H1 (cell line): ENCODE data around the gene PKNOX1. TPM values are rescaled to one million over a fixed set of nuclear protein-coding genes. Genes with fewer than 3 reads are reported as not detected.
A peak's percentile ranks its signal among the peaks of the same experiment; 100 is the strongest.

Experiments used
- CTCF ChIA-PET: fragments of 300-600 bp; sonication (Branson Sonifier 250); formaldehyde crosslinking; loops from one replicate; lab custom pipeline; 2021; ENCODE audit not compliant: partially characterized antibody; lab: Charles Lee
- POLR2A ChIA-PET: fragments of 300-600 bp; sonication (Branson Sonifier 250); formaldehyde crosslinking; loops from one replicate; lab custom pipeline; 2021; ENCODE audit warnings: inconsistent platforms; ENCODE audit not compliant: partially characterized antibody; lab: Charles Lee
- DNase-seq, 2 experiments: peaks; one replicate each; pipeline versions ENCODE4 v3.0.0 to v3.0.0-alpha.2; 2010 to 2022; ENCODE audit warnings: low spot score in 2 of 2, low read depth in 1 of 2, mixed read lengths in 1 of 2
- FAIRE-seq: peaks from 2 replicates; lab custom pipeline; 2011; peaks lifted over from hg19 to GRCh38; lab: Jason Lieb, UNC
- H2AFZ ChIP-seq: 2 replicates; pipeline ENCODE4 v1.8.1; 2012; ENCODE audit warnings: low read length, inconsistent platforms
- H2AK5ac ChIP-seq: 2 replicates; pipeline ENCODE4 v1.6.1; 2013; ENCODE audit warnings: low read depth, low read length
- H2BK120ac ChIP-seq: replicated peaks from 2 replicates; pipeline ENCODE3; 2013; ENCODE audit warnings: low read depth, low read length, inconsistent platforms
- H2BK12ac ChIP-seq: 2 replicates; pipeline ENCODE4 v1.6.1; 2013; ENCODE audit warnings: low read depth, low read length
- H2BK15ac ChIP-seq: 2 replicates; pipeline ENCODE4 v1.6.1; 2013; ENCODE audit warnings: low read length
- H2BK20ac ChIP-seq: 2 replicates; pipeline ENCODE4 v1.6.1; 2013; ENCODE audit warnings: low read length
- H2BK5ac ChIP-seq: 2 replicates; pipeline ENCODE4 v1.6.1; 2013; ENCODE audit warnings: low read depth, low read length
- H3K14ac ChIP-seq: 2 replicates; pipeline ENCODE4 v1.6.1; 2013; ENCODE audit warnings: inconsistent platforms; ENCODE audit not compliant: insufficient read length
- H3K18ac ChIP-seq: 2 replicates; pipeline ENCODE4 v1.6.1; 2013; ENCODE audit warnings: low read length; ENCODE audit errors: extremely low read depth
- H3K23ac ChIP-seq: 2 replicates; pipeline ENCODE4 v1.6.1; 2013; ENCODE audit warnings: inconsistent platforms; ENCODE audit not compliant: insufficient read length
- H3K23me2 ChIP-seq: 2 replicates; pipeline ENCODE4 v1.6.1; 2013; ENCODE audit warnings: low read depth, low read length
- H3K27ac ChIP-seq: 2 replicates; pipeline ENCODE4 v1.6.1; 2011; ENCODE audit warnings: low read depth, low read length, inconsistent platforms
- H3K27me3 ChIP-seq, 4 experiments: replicated peaks in 1 of 4; 1 replicate in 1 of 4; 2 replicates in 3 of 4; pipeline versions ENCODE4 v1.6.1 to v1.8.1; 2011 to 2013; ENCODE audit warnings: low read length in 3 of 4, mild to moderate bottlenecking in 3 of 4, inconsistent platforms in 2 of 4, mixed read lengths in 2 of 4, moderate library complexity in 1 of 4; ENCODE audit not compliant: control insufficient read depth in 3 of 4, insufficient read depth in 3 of 4; ENCODE audit errors: extremely low read depth in 1 of 4
- H3K36me3 ChIP-seq, 4 experiments: 2 replicates each; pipeline versions ENCODE4 v1.6.1 to v1.8.1; 2011 to 2013; ENCODE audit warnings: mild to moderate bottlenecking in 4 of 4, low read length in 3 of 4, moderate library complexity in 2 of 4, control low read depth in 1 of 4, inconsistent platforms in 1 of 4; ENCODE audit not compliant: insufficient read depth in 4 of 4, control insufficient read depth in 2 of 4
- H3K4ac ChIP-seq: replicated peaks from 2 replicates; pipeline ENCODE3; 2013; ENCODE audit warnings: low read length, low read depth, mixed read lengths, inconsistent platforms; ENCODE audit not compliant: insufficient read length
- H3K4me1 ChIP-seq, 4 experiments: replicated peaks in 1 of 4; 1 replicate in 1 of 4; 2 replicates in 3 of 4; pipeline versions ENCODE4 v1.6.1 to v1.8.1; 2011 to 2013; ENCODE audit warnings: low read length in 3 of 4, inconsistent platforms in 2 of 4, mixed read lengths in 1 of 4; ENCODE audit not compliant: insufficient read depth in 4 of 4, control insufficient read depth in 3 of 4
- H3K4me2 ChIP-seq, 2 experiments: 2 replicates each; pipeline versions ENCODE4 v1.6.1 to v1.8.1; 2011 to 2013; ENCODE audit warnings: low read depth in 2 of 2, low read length in 2 of 2, control low read depth in 1 of 2, inconsistent platforms in 1 of 2, mild to moderate bottlenecking in 1 of 2; ENCODE audit not compliant: insufficient read depth in 1 of 2
- H3K4me3 ChIP-seq, 4 experiments: fragments of 200-600, 300-600 bp in 1 of 4; sonication (generic), shearing (Covaris generic), sonication (Bioruptor Twin) in 1 of 4; 2 replicates each; pipeline versions ENCODE4 v1.5.1 to v1.8.1; 2011 to 2016; ENCODE audit warnings: low read length in 4 of 4, low read depth in 3 of 4, control low read depth in 2 of 4, inconsistent platforms in 2 of 4, mild to moderate bottlenecking in 2 of 4, mixed read lengths in 1 of 4, moderate library complexity in 1 of 4; ENCODE audit not compliant: insufficient read depth in 2 of 4; ENCODE audit errors: extremely low read depth in 1 of 4
- H3K56ac ChIP-seq: replicated peaks from 2 replicates; pipeline ENCODE3; 2013; ENCODE audit warnings: low read depth, mild to moderate bottlenecking, mixed read lengths, low read length, inconsistent platforms; ENCODE audit not compliant: insufficient read length
- H3K79me1 ChIP-seq: 2 replicates; pipeline ENCODE4 v1.6.1; 2013; ENCODE audit warnings: low read depth, low read length, control low read depth
- H3K79me2 ChIP-seq, 2 experiments: 2 replicates each; pipeline versions ENCODE4 v1.6.1 to v1.8.1; 2012 to 2013; ENCODE audit warnings: low read length in 2 of 2, mild to moderate bottlenecking in 2 of 2, inconsistent platforms in 1 of 2; ENCODE audit not compliant: insufficient read depth in 2 of 2, control insufficient read depth in 1 of 2
- H3K9ac ChIP-seq, 4 experiments: replicated peaks in 1 of 4; 1 replicate in 1 of 4; 2 replicates in 3 of 4; pipeline versions ENCODE4 v1.6.1 to v1.8.1; 2011 to 2013; ENCODE audit warnings: low read depth in 3 of 4, low read length in 3 of 4, control low read depth in 2 of 4, mild to moderate bottlenecking in 2 of 4, moderate library complexity in 2 of 4, inconsistent platforms in 1 of 4; ENCODE audit errors: extremely low read depth in 1 of 4
- H3K9me3 ChIP-seq, 2 experiments: 2 replicates each; pipeline versions ENCODE4 v1.6.1 to v1.8.1; 2012 to 2013; ENCODE audit warnings: mild to moderate bottlenecking in 2 of 2, moderate library complexity in 2 of 2, control low read depth in 1 of 2, inconsistent platforms in 1 of 2, low read depth in 1 of 2, low read length in 1 of 2, mixed read lengths in 1 of 2; ENCODE audit not compliant: insufficient read depth in 2 of 2
- H4K20me1 ChIP-seq, 2 experiments: replicated peaks in 1 of 2; 2 replicates each; pipeline versions ENCODE3 to v1.8.1; 2011 to 2013; ENCODE audit warnings: inconsistent platforms in 2 of 2, low read length in 2 of 2, mild to moderate bottlenecking in 1 of 2; ENCODE audit not compliant: insufficient read depth in 2 of 2, control insufficient read depth in 1 of 2
- H4K5ac ChIP-seq: 2 replicates; pipeline ENCODE4 v1.6.1; 2013; ENCODE audit warnings: low read length, low read depth, mixed read lengths, inconsistent platforms; ENCODE audit not compliant: insufficient read length
- H4K8ac ChIP-seq: 2 replicates; pipeline ENCODE4 v1.8.0; 2013; ENCODE audit warnings: mild to moderate bottlenecking, moderate library complexity, low read length, inconsistent platforms; ENCODE audit not compliant: insufficient read depth; ENCODE audit errors: extremely low read depth
- H4K91ac ChIP-seq: replicated peaks from 2 replicates; pipeline ENCODE3; 2013; ENCODE audit warnings: low read length, mixed read lengths, inconsistent platforms; ENCODE audit not compliant: insufficient read length
- CTBP2 ChIP-seq: IDR thresholded peaks from 2 replicates; pipeline ENCODE4 v1.7.0; 2011; ENCODE audit warnings: borderline replicate concordance, mild to moderate bottlenecking, moderate library complexity, mixed read lengths, low read length; ENCODE audit not compliant: insufficient read depth, insufficient read length
- POLR2A ChIP-seq, 2 experiments: IDR thresholded peaks; 1 replicate in 1 of 2; 2 replicates in 1 of 2; pipeline ENCODE4 v1.6.1; 2011; ENCODE audit warnings: low read depth in 2 of 2, low read length in 2 of 2, mild to moderate bottlenecking in 2 of 2; ENCODE audit errors: control extremely low read depth in 1 of 2
- RXRA ChIP-seq: IDR thresholded peaks from 2 replicates; pipeline ENCODE4 v1.6.1; 2011; ENCODE audit warnings: low read depth, mild to moderate bottlenecking, low read length, moderate library complexity; ENCODE audit not compliant: insufficient read depth
- SP2 ChIP-seq: IDR thresholded peaks from 2 replicates; pipeline ENCODE4 v1.6.1; 2012; ENCODE audit warnings: mild to moderate bottlenecking, low read length, inconsistent platforms
- YY1 ChIP-seq: IDR thresholded peaks from 2 replicates; pipeline ENCODE4 v1.6.1; 2011; ENCODE audit warnings: low read depth, mild to moderate bottlenecking, low read length
- WGBS, 2 experiments: shearing (Covaris generic) in 1 of 2; methylation state at CpG; one replicate each; pipeline versions ENCODE4 v1.1.6 to v1.1.7; 2013 to 2015; ENCODE audit warnings: low lambda C conversion rate in 2 of 2, mixed read lengths in 2 of 2, inconsistent platforms in 1 of 2, low coverage in 1 of 2, missing lambda C conversion rate in 1 of 2; ENCODE audit not compliant: insufficient replicate concordance in 2 of 2, insufficient coverage in 1 of 2, insufficient read length in 1 of 2; ENCODE audit errors: extremely low coverage in 1 of 2, missing lambda C conversion rate in 1 of 2; 5-methylcytosine and 5-hydroxymethylcytosine counted together
- polyA plus RNA-seq, 7 experiments: library from polyadenylated mRNA; depleted of rRNA in 3 of 7; stranded (reverse) in 5 of 7; unstranded in 2 of 7; fragments of >200 nt in 5 of 7; fragments of 200-250 nt in 2 of 7; gene quantifications; 1 replicate in 5 of 7; 2 replicates in 1 of 7; 4 replicates in 1 of 7; pipeline versions ENCODE4 v1.2.1 to v1.2.3, GENCODE V29; 2011 to 2013; ENCODE audit warnings: missing spikeins in 2 of 7, mixed read lengths in 2 of 7
- total RNA-seq: library from RNA; stranded (reverse); fragmentation: NEBNext Ultra II Directional; extraction: Animal tissue kit (Norgen Biotek cat#: 25700); gene quantifications from 2 replicates; pipeline ENCODE4 v1.2.1, GENCODE V29; 2021

The PKNOX1 gene
- total and polyA plus RNA-seq, 2 of the 8 experiments (the other 6 are each of a cell fraction or from before 2014, with no cell fraction given), result 20.4 to 31.9 TPM

DNA sequence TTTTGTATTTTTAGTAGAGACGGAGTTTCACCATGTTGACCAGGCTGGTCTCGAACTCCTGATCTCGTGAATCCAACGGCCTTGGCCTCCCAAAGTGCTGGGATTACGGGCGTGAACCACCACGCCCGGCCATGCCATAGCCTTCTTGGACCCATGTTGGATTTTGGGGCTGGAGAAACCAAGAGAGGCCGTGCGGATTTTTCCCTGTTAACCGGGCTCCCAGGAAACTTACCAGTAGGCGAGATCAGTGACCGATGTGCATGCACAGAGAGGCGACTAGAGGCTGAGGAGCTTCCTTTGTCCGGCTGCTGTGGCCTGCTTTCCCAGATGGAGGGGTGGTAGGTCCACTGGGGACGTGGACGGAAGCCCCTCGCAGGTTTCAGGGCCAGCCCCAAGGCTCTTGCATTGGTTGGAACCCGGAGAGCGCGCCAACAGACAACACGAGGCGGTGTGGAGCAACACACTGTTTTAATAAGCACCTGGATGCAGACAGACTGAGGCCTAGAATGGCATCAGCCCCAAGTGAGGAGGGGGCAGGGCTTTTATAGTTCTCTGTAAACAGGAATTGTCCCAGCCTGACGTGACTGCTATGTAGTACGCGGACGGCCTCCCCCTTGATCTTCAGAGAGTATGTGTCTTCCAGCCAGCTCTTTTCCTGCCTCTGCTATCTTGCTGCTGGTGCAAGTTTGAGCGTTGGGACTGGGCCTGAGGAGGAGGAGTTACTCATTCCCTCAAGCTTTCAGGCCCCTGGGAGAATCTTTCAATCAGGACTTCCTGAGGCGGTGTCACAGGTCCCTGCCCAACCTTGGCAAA, 49.0 kb upstream of the PKNOX1 start, which contains the start of gene ERVH48-1:
Gene ERVH48-1 (minus strand): TSS at position 517 of the 813 bp plus-strand sequence. CDS start 6,624 bp downstream, outside the sequence.
- peak within 1 kb of the TSS; percentile 93 for H4K91ac ChIP-seq
- H3K23me2 ChIP-seq, result no peaks in the 10 kb centered on the region; the same call in 1 of the 2 replicates
- no peak within 1 kb of the TSS for H3K14ac ChIP-seq
- no peak for FAIRE-seq
- H4K20me1 ChIP-seq, result no peaks in the 10 kb centered on the region
- no peaks in the 10 kb centered on the region for H3K79me1 ChIP-seq
- peak within 1 kb of the TSS; percentile 97 for H2BK5ac ChIP-seq
- H3K36me3 ChIP-seq, result peaks cover 0 to 6% (median 0%) of the 10 kb centered on the region in 4 experiments; a peak in 2 of 8 replicates
- no peak within 1 kb of the TSS for H3K23ac ChIP-seq
- TF ChIP-seq YY1 (no peak), POLR2A (IDR thresholded peaks at IDR 0.05; ENCODE audit: control extremely low read depth in 1 of 2, low read depth in 2 of 2, low read length in 2 of 2) (peak in 1 of 2 experiments; percentile 44; a peak in 1 of 3 replicates), CTBP2 (no peak), RXRA (no peak), SP2 (no peak)
- TF ChIP-seq, all 59 proteins: peak for 1
- Histone ChIP-seq H2BK120ac (peak within 1 kb of the TSS; percentile 77), H3K4me1 (peaks cover 11 to 18% (median 14%) of the 10 kb centered on the region in 4 experiments), H3K9ac (peak within 1 kb of the TSS in 3 of 4 experiments; percentile 25 to 42 (median 38); a peak in 5 of 7 replicates), H4K5ac (peak within 1 kb of the TSS; percentile 87), H2BK20ac (peak within 1 kb of the TSS; percentile 15; the same call in 1 of the 2 replicates), H2AFZ (no peak within 1 kb of the TSS), H3K9me3 (no peaks in the 10 kb centered on the region), H3K27me3 (no peaks in the 10 kb centered on the region), H2BK15ac (no peak within 1 kb of the TSS), H4K8ac (peak within 1 kb of the TSS; percentile 30), H3K79me2 (no peaks in the 10 kb centered on the region; a peak in 1 of 4 replicates), H3K27ac (peak within 1 kb of the TSS; percentile 62; the same call in 1 of the 2 replicates), H2BK12ac (peak within 1 kb of the TSS; percentile 80), H3K56ac (peak within 1 kb of the TSS; percentile 12), H3K4me2 (peak within 1 kb of the TSS; percentile 31 to 44; a peak in 3 of 4 replicates), H3K18ac (peak within 1 kb of the TSS; percentile 94), H2AK5ac (peak within 1 kb of the TSS; percentile 96; the same call in 1 of the 2 replicates), H3K4me3 (peak within 1 kb of the TSS in 2 of 4 experiments; percentile 15 to 19; a peak in 3 of 8 replicates), H3K4ac (peak within 1 kb of the TSS; percentile 72)
- ChIA-PET POLR2A (interaction anchor here (0.7 to 3.0 kb wide), 11 partner anchors 9 to 807 kb away, joined by 3 to 10 read pairs (median 4); no protein-coding TSS in a partner anchor), CTCF (interaction anchor here (0.6 to 1.4 kb wide), 3 partner anchors 30 to 418 kb away, joined by 3 read pairs; no protein-coding TSS in a partner anchor)
- no peak for DNase-seq
- 90% methylated on average over 29 of the region's 29 CpGs; no CpG with 5 or more reads in 1 of the 2 experiments for WGBS, 2 experiments
